C4-2B (cell line): ENCODE measurements around the gene NEDD4L.
A peak's percentile ranks its signal among the peaks of the same experiment; 100 is the strongest.

Experiments
- H3K27ac ChIP-seq: fragments of 450-650 bp; 2 replicates; pipeline ENCODE4 v1.5.1; 2017
- CTCF ChIP-seq: fragments of 450-650 bp; conservative IDR thresholded peaks from 2 replicates; pipeline ENCODE4 v1.5.1; 2017; ENCODE audit warnings: mild to moderate bottlenecking
- ZFX ChIP-seq: fragments of 450-650 bp; IDR thresholded peaks from 2 replicates; pipeline ENCODE4 v1.6.1; 2017

NEDD4L gene

GRCh38 chr18:58175786-58176176 lies 131.8 kb downstream of the NEDD4L start:
- TF ChIP-seq ZFX (no peak), CTCF (no peak)
- H3K27ac ChIP-seq, result peak overlapping the region; percentile 68; the same call in 1 of the 2 replicates

- no peak for TF ChIP-seq ZFX
- TF ChIP-seq CTCF, result no peak
- H3K27ac ChIP-seq, result peak overlapping the region; percentile 68
Measured at GRCh38 chr18:58177004-58177717, 133.1 kb downstream of the NEDD4L start.

GRCh38 chr18:58177896-58178470 lies 134.0 kb downstream of the NEDD4L start:
- TF ChIP-seq ZFX (no peak), CTCF (no peak)
- H3K27ac ChIP-seq, result no peak overlapping the region

GRCh38 chr18:58178511-58178910 lies 134.5 kb downstream of the NEDD4L start:
- TF ChIP-seq CTCF, result no peak
- TF ChIP-seq ZFX, result no peak
- H3K27ac ChIP-seq, result no peak overlapping the region

DNA sequence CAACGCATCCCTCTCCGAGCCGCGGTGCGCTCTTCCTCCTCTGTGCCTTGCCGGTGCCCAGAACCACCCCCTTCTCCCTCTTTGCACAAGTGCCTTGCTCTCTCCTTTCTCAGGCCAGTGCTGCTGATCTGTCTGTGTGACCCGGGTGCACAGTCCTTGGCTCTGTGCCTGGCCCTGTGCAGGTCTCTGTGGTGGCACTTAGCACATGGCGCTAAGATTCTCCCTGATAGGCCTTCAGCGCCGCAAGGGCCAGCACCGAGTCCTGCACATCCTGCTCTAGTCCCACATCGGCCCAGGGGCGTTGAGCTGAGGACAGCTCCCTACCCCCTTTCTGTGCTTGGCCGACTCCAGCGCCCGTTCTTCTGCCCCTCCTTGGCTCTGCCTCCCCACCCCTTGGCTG lies 136.1 kb downstream of the NEDD4L start:
- TF ChIP-seq CTCF, result no peak
- no peak for TF ChIP-seq ZFX
- peak overlapping the region; percentile 71 for H3K27ac ChIP-seq

GRCh38 chr18:58180738-58181353 lies 136.8 kb downstream of the NEDD4L start:
- peak overlapping the region; percentile 71 for H3K27ac ChIP-seq
- peak; percentile 92 for TF ChIP-seq CTCF
- no peak for TF ChIP-seq ZFX

DNA sequence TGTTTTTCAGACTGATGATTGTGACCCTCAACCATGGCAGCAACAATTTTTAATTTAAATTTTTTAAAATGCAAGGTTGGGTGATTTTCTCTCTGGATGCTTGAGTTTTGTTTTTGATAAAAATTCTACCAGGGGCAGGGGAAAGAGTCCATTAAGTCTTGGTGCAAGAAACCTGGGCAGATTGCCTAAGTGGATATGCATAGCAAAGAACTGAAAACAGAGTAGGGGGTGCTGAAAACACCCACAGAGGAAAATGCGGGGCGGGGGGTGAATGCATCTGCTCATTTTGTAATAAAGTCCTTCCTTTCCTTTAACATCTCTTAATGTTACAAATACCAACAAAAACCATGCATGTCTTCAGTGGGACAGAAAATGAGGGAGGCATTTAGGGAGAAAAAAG lies 138.0 kb downstream of the NEDD4L start:
- TF ChIP-seq ZFX, result no peak
- TF ChIP-seq CTCF, result no peak
- H3K27ac ChIP-seq, result peak overlapping the region; percentile 98
